Measurements from ENCODE around the gene GCK.

- TF ChIP-seq POLR2A (IDR thresholded peaks at IDR 0.05) (no peak), CTCF (IDR thresholded peaks at IDR 0.05) (no peak)
Measured at GRCh38 chr7:44102846-44103565, 86.2 kb downstream of the GCK start.

All from adrenal gland (tissue), 5 donors.